ENCODE data around the gene ITGB1BP1. TPM values are rescaled to one million over a fixed set of nuclear protein-coding genes. Genes with fewer than 3 reads are reported as not detected.

Gene ITGB1BP1
- total and polyA plus RNA-seq, 9 of the 15 experiments (the other 6 are each of a cell fraction or from before 2014, with no cell fraction given) = 37.8 to 95.3 (median 50.4) TPM

GRCh38 chr2:9423100-9423921, at the start of gene ITGB1BP1, which contains the start of gene CPSF3 (continued):
- TF ChIP-seq ZBTB11 (CRISPR knock-in tag; IDR thresholded peaks at IDR 0.05) (peak; percentile 80 to 97 (median 81); a peak in 5 of 6 replicates), ZNF197 (CRISPR knock-in tag; IDR thresholded peaks at IDR 0.05; ENCODE audit: low read depth) (no peak), ETS1 (conservative IDR thresholded peaks at IDR 0.05; ENCODE audit: control insufficient read depth, low read depth, low read length) (peak; percentile 60; the same call in 1 of the 2 replicates), CREM (IDR thresholded peaks at IDR 0.05; ENCODE audit: low read depth) (peak; percentile 77), PHF8 (IDR thresholded peaks at IDR 0.05; ENCODE audit: borderline replicate concordance, low read length) (peak; percentile 85), PCBP2 (IDR thresholded peaks at IDR 0.05; ENCODE audit: low read depth, low read length, poor library complexity, severe bottlenecking) (no peak), HOXB6 (CRISPR knock-in tag; IDR thresholded peaks at IDR 0.05; ENCODE audit: borderline replicate concordance) (no peak), HEY1 (CRISPR knock-in tag; IDR thresholded peaks at IDR 0.05; ENCODE audit: borderline replicate concordance) (no peak), POLR2AphosphoS5 (IDR thresholded peaks at IDR 0.05; ENCODE audit: control insufficient read depth, insufficient read depth, low read depth, low read length) (peak; percentile 61; the same call in 1 of the 2 replicates), POLR3G (IDR thresholded peaks at IDR 0.05; ENCODE audit: extremely low read depth, insufficient read length, insufficient replicate concordance) (no peak), NONO (IDR thresholded peaks at IDR 0.05; ENCODE audit: low read depth in 2 of 2, low read length in 1 of 2) (peak; percentile 55 to 94; a peak in 3 of 4 replicates), RB1 (IDR thresholded peaks at IDR 0.05; ENCODE audit: low read depth) (peak; percentile 99), SP1 (CRISPR knock-in tag; IDR thresholded peaks at IDR 0.05) (peak; percentile 92), WHSC1 (IDR thresholded peaks at IDR 0.05; ENCODE audit: low read length) (no peak), LEF1 (IDR thresholded peaks at IDR 0.05) (no peak), NCOA6 (IDR thresholded peaks at IDR 0.05) (no peak), GATA2 (CRISPR knock-in tag; IDR thresholded peaks at IDR 0.05) (no peak), ZNF584 (CRISPR knock-in tag; IDR thresholded peaks at IDR 0.05; ENCODE audit: low read depth) (no peak)
- TF ChIP-seq, protein P1, sequence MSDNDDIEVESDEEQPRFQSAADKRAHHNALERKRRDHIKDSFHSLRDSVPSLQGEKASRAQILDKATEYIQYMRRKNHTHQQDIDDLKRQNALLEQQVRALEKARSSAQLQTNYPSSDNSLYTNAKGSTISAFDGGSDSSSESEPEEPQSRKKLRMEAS (CRISPR knock-in tag; IDR thresholded peaks at IDR 0.05) = peak; percentile 74
- TF ChIP-seq, protein P2, sequence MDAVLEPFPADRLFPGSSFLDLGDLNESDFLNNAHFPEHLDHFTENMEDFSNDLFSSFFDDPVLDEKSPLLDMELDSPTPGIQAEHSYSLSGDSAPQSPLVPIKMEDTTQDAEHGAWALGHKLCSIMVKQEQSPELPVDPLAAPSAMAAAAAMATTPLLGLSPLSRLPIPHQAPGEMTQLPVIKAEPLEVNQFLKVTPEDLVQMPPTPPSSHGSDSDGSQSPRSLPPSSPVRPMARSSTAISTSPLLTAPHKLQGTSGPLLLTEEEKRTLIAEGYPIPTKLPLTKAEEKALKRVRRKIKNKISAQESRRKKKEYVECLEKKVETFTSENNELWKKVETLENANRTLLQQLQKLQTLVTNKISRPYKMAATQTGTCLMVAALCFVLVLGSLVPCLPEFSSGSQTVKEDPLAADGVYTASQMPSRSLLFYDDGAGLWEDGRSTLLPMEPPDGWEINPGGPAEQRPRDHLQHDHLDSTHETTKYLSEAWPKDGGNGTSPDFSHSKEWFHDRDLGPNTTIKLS (IDR thresholded peaks at IDR 0.05; ENCODE audit: borderline replicate concordance, low read depth) = 0 out of 2 replicates have a peak, but pooled peaks have one; percentile 63
